H1 (cell line): ENCODE results near the gene CMC4. TPM values are rescaled to one million over a fixed set of nuclear protein-coding genes. Genes with fewer than 3 reads are reported as not detected.

Experiments used
- CTCF ChIA-PET: fragments of 300-600 bp; sonication (Branson Sonifier 250); formaldehyde crosslinking; loops from one replicate; lab custom pipeline; 2021; ENCODE audit not compliant: partially characterized antibody; lab: Charles Lee
- POLR2A ChIA-PET: fragments of 300-600 bp; sonication (Branson Sonifier 250); formaldehyde crosslinking; loops from one replicate; lab custom pipeline; 2021; ENCODE audit warnings: inconsistent platforms; ENCODE audit not compliant: partially characterized antibody; lab: Charles Lee
- DNase-seq, 2 experiments: peaks; one replicate each; pipeline versions ENCODE4 v3.0.0 to v3.0.0-alpha.2; 2010 to 2022; ENCODE audit warnings: low spot score in 2 of 2, low read depth in 1 of 2, mixed read lengths in 1 of 2
- FAIRE-seq: peaks from 2 replicates; lab custom pipeline; 2011; peaks lifted over from hg19 to GRCh38; lab: Jason Lieb, UNC
- H2AFZ ChIP-seq: 2 replicates; pipeline ENCODE4 v1.8.1; 2012; ENCODE audit warnings: low read length, inconsistent platforms
- H2AK5ac ChIP-seq: 2 replicates; pipeline ENCODE4 v1.6.1; 2013; ENCODE audit warnings: low read depth, low read length
- H2BK120ac ChIP-seq: replicated peaks from 2 replicates; pipeline ENCODE3; 2013; ENCODE audit warnings: low read depth, low read length, inconsistent platforms
- H2BK12ac ChIP-seq: 2 replicates; pipeline ENCODE4 v1.6.1; 2013; ENCODE audit warnings: low read depth, low read length
- H2BK15ac ChIP-seq: 2 replicates; pipeline ENCODE4 v1.6.1; 2013; ENCODE audit warnings: low read length
- H2BK20ac ChIP-seq: 2 replicates; pipeline ENCODE4 v1.6.1; 2013; ENCODE audit warnings: low read length
- H2BK5ac ChIP-seq: 2 replicates; pipeline ENCODE4 v1.6.1; 2013; ENCODE audit warnings: low read depth, low read length
- H3K14ac ChIP-seq: 2 replicates; pipeline ENCODE4 v1.6.1; 2013; ENCODE audit warnings: inconsistent platforms; ENCODE audit not compliant: insufficient read length
- H3K18ac ChIP-seq: 2 replicates; pipeline ENCODE4 v1.6.1; 2013; ENCODE audit warnings: low read length; ENCODE audit errors: extremely low read depth
- H3K23ac ChIP-seq: 2 replicates; pipeline ENCODE4 v1.6.1; 2013; ENCODE audit warnings: inconsistent platforms; ENCODE audit not compliant: insufficient read length
- H3K23me2 ChIP-seq: 2 replicates; pipeline ENCODE4 v1.6.1; 2013; ENCODE audit warnings: low read depth, low read length
- H3K27ac ChIP-seq: 2 replicates; pipeline ENCODE4 v1.6.1; 2011; ENCODE audit warnings: low read depth, low read length, inconsistent platforms
- H3K27me3 ChIP-seq, 4 experiments: replicated peaks in 1 of 4; 1 replicate in 1 of 4; 2 replicates in 3 of 4; pipeline versions ENCODE4 v1.6.1 to v1.8.1; 2011 to 2013; ENCODE audit warnings: low read length in 3 of 4, mild to moderate bottlenecking in 3 of 4, inconsistent platforms in 2 of 4, mixed read lengths in 2 of 4, moderate library complexity in 1 of 4; ENCODE audit not compliant: control insufficient read depth in 3 of 4, insufficient read depth in 3 of 4; ENCODE audit errors: extremely low read depth in 1 of 4
- H3K36me3 ChIP-seq, 4 experiments: 2 replicates each; pipeline versions ENCODE4 v1.6.1 to v1.8.1; 2011 to 2013; ENCODE audit warnings: mild to moderate bottlenecking in 4 of 4, low read length in 3 of 4, moderate library complexity in 2 of 4, control low read depth in 1 of 4, inconsistent platforms in 1 of 4; ENCODE audit not compliant: insufficient read depth in 4 of 4, control insufficient read depth in 2 of 4
- H3K4ac ChIP-seq: replicated peaks from 2 replicates; pipeline ENCODE3; 2013; ENCODE audit warnings: low read length, low read depth, mixed read lengths, inconsistent platforms; ENCODE audit not compliant: insufficient read length
- H3K4me1 ChIP-seq, 4 experiments: replicated peaks in 1 of 4; 1 replicate in 1 of 4; 2 replicates in 3 of 4; pipeline versions ENCODE4 v1.6.1 to v1.8.1; 2011 to 2013; ENCODE audit warnings: low read length in 3 of 4, inconsistent platforms in 2 of 4, mixed read lengths in 1 of 4; ENCODE audit not compliant: insufficient read depth in 4 of 4, control insufficient read depth in 3 of 4
- H3K4me2 ChIP-seq, 2 experiments: 2 replicates each; pipeline versions ENCODE4 v1.6.1 to v1.8.1; 2011 to 2013; ENCODE audit warnings: low read depth in 2 of 2, low read length in 2 of 2, control low read depth in 1 of 2, inconsistent platforms in 1 of 2, mild to moderate bottlenecking in 1 of 2; ENCODE audit not compliant: insufficient read depth in 1 of 2
- H3K4me3 ChIP-seq, 4 experiments: fragments of 200-600, 300-600 bp in 1 of 4; sonication (generic), shearing (Covaris generic), sonication (Bioruptor Twin) in 1 of 4; 2 replicates each; pipeline versions ENCODE4 v1.5.1 to v1.8.1; 2011 to 2016; ENCODE audit warnings: low read length in 4 of 4, low read depth in 3 of 4, control low read depth in 2 of 4, inconsistent platforms in 2 of 4, mild to moderate bottlenecking in 2 of 4, mixed read lengths in 1 of 4, moderate library complexity in 1 of 4; ENCODE audit not compliant: insufficient read depth in 2 of 4; ENCODE audit errors: extremely low read depth in 1 of 4
- H3K56ac ChIP-seq: replicated peaks from 2 replicates; pipeline ENCODE3; 2013; ENCODE audit warnings: low read depth, mild to moderate bottlenecking, mixed read lengths, low read length, inconsistent platforms; ENCODE audit not compliant: insufficient read length
- H3K79me1 ChIP-seq: 2 replicates; pipeline ENCODE4 v1.6.1; 2013; ENCODE audit warnings: low read depth, low read length, control low read depth
- H3K79me2 ChIP-seq, 2 experiments: 2 replicates each; pipeline versions ENCODE4 v1.6.1 to v1.8.1; 2012 to 2013; ENCODE audit warnings: low read length in 2 of 2, mild to moderate bottlenecking in 2 of 2, inconsistent platforms in 1 of 2; ENCODE audit not compliant: insufficient read depth in 2 of 2, control insufficient read depth in 1 of 2
- H3K9ac ChIP-seq, 4 experiments: replicated peaks in 1 of 4; 1 replicate in 1 of 4; 2 replicates in 3 of 4; pipeline versions ENCODE4 v1.6.1 to v1.8.1; 2011 to 2013; ENCODE audit warnings: low read depth in 3 of 4, low read length in 3 of 4, control low read depth in 2 of 4, mild to moderate bottlenecking in 2 of 4, moderate library complexity in 2 of 4, inconsistent platforms in 1 of 4; ENCODE audit errors: extremely low read depth in 1 of 4
- H3K9me3 ChIP-seq, 2 experiments: 2 replicates each; pipeline versions ENCODE4 v1.6.1 to v1.8.1; 2012 to 2013; ENCODE audit warnings: mild to moderate bottlenecking in 2 of 2, moderate library complexity in 2 of 2, control low read depth in 1 of 2, inconsistent platforms in 1 of 2, low read depth in 1 of 2, low read length in 1 of 2, mixed read lengths in 1 of 2; ENCODE audit not compliant: insufficient read depth in 2 of 2
- H4K20me1 ChIP-seq, 2 experiments: replicated peaks in 1 of 2; 2 replicates each; pipeline versions ENCODE3 to v1.8.1; 2011 to 2013; ENCODE audit warnings: inconsistent platforms in 2 of 2, low read length in 2 of 2, mild to moderate bottlenecking in 1 of 2; ENCODE audit not compliant: insufficient read depth in 2 of 2, control insufficient read depth in 1 of 2
- H4K5ac ChIP-seq: 2 replicates; pipeline ENCODE4 v1.6.1; 2013; ENCODE audit warnings: low read length, low read depth, mixed read lengths, inconsistent platforms; ENCODE audit not compliant: insufficient read length
- H4K8ac ChIP-seq: 2 replicates; pipeline ENCODE4 v1.8.0; 2013; ENCODE audit warnings: mild to moderate bottlenecking, moderate library complexity, low read length, inconsistent platforms; ENCODE audit not compliant: insufficient read depth; ENCODE audit errors: extremely low read depth
- H4K91ac ChIP-seq: replicated peaks from 2 replicates; pipeline ENCODE3; 2013; ENCODE audit warnings: low read length, mixed read lengths, inconsistent platforms; ENCODE audit not compliant: insufficient read length
- WGBS, 2 experiments: shearing (Covaris generic) in 1 of 2; methylation state at CpG; one replicate each; pipeline versions ENCODE4 v1.1.6 to v1.1.7; 2013 to 2015; ENCODE audit warnings: low lambda C conversion rate in 2 of 2, mixed read lengths in 2 of 2, inconsistent platforms in 1 of 2, low coverage in 1 of 2, missing lambda C conversion rate in 1 of 2; ENCODE audit not compliant: insufficient replicate concordance in 2 of 2, insufficient coverage in 1 of 2, insufficient read length in 1 of 2; ENCODE audit errors: extremely low coverage in 1 of 2, missing lambda C conversion rate in 1 of 2; 5-methylcytosine and 5-hydroxymethylcytosine counted together
- polyA plus RNA-seq, 7 experiments: library from polyadenylated mRNA; depleted of rRNA in 3 of 7; stranded (reverse) in 5 of 7; unstranded in 2 of 7; fragments of >200 nt in 5 of 7; fragments of 200-250 nt in 2 of 7; gene quantifications; 1 replicate in 5 of 7; 2 replicates in 1 of 7; 4 replicates in 1 of 7; pipeline versions ENCODE4 v1.2.1 to v1.2.3, GENCODE V29; 2011 to 2013; ENCODE audit warnings: missing spikeins in 2 of 7, mixed read lengths in 2 of 7
- total RNA-seq: library from RNA; stranded (reverse); fragmentation: NEBNext Ultra II Directional; extraction: Animal tissue kit (Norgen Biotek cat#: 25700); gene quantifications from 2 replicates; pipeline ENCODE4 v1.2.1, GENCODE V29; 2021

CMC4 gene
- total and polyA plus RNA-seq, 2 of the 8 experiments (the other 6 are each of a cell fraction or from before 2014, with no cell fraction given): 6.0 to 8.8 TPM

GRCh38 chrX:155070038-155070437 is 898 bp downstream of the CMC4 start:
- Histone ChIP-seq H3K36me3 (peaks cover 0 to 8% (median 1%) of the 10 kb centered on the region in 4 experiments; a peak in 4 of 8 replicates), H2BK120ac (no peak overlapping the region), H3K4me2 (peak overlapping the region; percentile 84 to 91), H3K9me3 (no peaks in the 10 kb centered on the region), H3K23me2 (0 out of 2 replicates have a peak, but pooled peaks cover 2% of the 10 kb centered on the region), H3K27me3 (no peaks in the 10 kb centered on the region), H2BK12ac (no peak overlapping the region), H4K5ac (no peak overlapping the region), H3K23ac (no peak overlapping the region), H3K79me2 (peaks cover 0 to 20% of the 10 kb centered on the region in 2 experiments; a peak in 2 of 4 replicates), H3K9ac (peak overlapping the region in 2 of 4 experiments; percentile 49 to 75; a peak in 3 of 7 replicates), H2BK15ac (no peak overlapping the region), H3K4me3 (peak overlapping the region; percentile 57 to 95 (median 63)), H3K79me1 (no peaks in the 10 kb centered on the region), H3K14ac (no peak overlapping the region), H2BK5ac (no peak overlapping the region), H4K91ac (no peak overlapping the region), H4K8ac (no peak overlapping the region), H2AFZ (0 out of 2 replicates have a peak overlapping the region, but pooled peaks have one; percentile 32), H3K4me1 (no peaks in the 10 kb centered on the region), H4K20me1 (no peaks in the 10 kb centered on the region), H3K56ac (no peak overlapping the region), H3K27ac (no peak overlapping the region), H2AK5ac (no peak overlapping the region), H2BK20ac (no peak overlapping the region), H3K18ac (no peak overlapping the region; the same call in 1 of the 2 replicates), H3K4ac (no peak overlapping the region)
- 5% methylated on average over 12 of the region's 12 CpGs; no CpG with 5 or more reads in 1 of the 2 experiments for WGBS, 2 experiments
- FAIRE-seq (no peak), DNase-seq (no peak)
- CTCF ChIA-PET: no interaction called here
- POLR2A ChIA-PET: no interaction called here
